Activated CD8-positive, alpha-beta T cell treated with anti-CD3 and anti-CD28 coated beads for 36 hours (primary cell): ENCODE data around the gene PDPK1. TPM values are rescaled to one million over a fixed set of nuclear protein-coding genes. Genes with fewer than 3 reads are reported as not detected.

ENCODE experiments used
- ATAC-seq: fragments of 200-7000 bp; cut with Tn5 transposase; one replicate; pipeline ENCODE4 v1.10.0; 2021; ENCODE audit warnings: mild to moderate bottlenecking, moderate library complexity
- CTCF ChIA-PET: fragments of 350-600 bp; sonication (Branson Sonifier 250); formaldehyde crosslinking; loops from one replicate; lab custom pipeline; 2021; ENCODE audit warnings: antibody characterized with exemption; lab: Charles Lee
- POLR2A ChIA-PET: fragments of 350-600 bp; sonication (Branson Sonifier 250); formaldehyde crosslinking; loops from one replicate; lab custom pipeline; 2021; ENCODE audit warnings: antibody characterized with exemption; lab: Charles Lee
- DNase-seq: peaks from one replicate; pipeline ENCODE4 v3.0.0-alpha.2; 2020
- H3K27ac Mint-ChIP-seq: one replicate; pipeline ENCODE4 v1.8.0; 2021; ENCODE audit warnings: mild to moderate bottlenecking, mixed read lengths
- H3K27me3 Mint-ChIP-seq: one replicate; pipeline ENCODE4 v1.8.0; 2021; ENCODE audit warnings: mixed read lengths
- H3K36me3 Mint-ChIP-seq: one replicate; pipeline ENCODE4 v1.8.0; 2021; ENCODE audit warnings: low read depth, mixed read lengths
- H3K4me1 Mint-ChIP-seq: one replicate; pipeline ENCODE4 v1.8.0; 2021; ENCODE audit warnings: low read depth, mixed read lengths
- H3K4me3 Mint-ChIP-seq: one replicate; pipeline ENCODE4 v1.8.0; 2021; ENCODE audit warnings: mild to moderate bottlenecking, moderate library complexity, mixed read lengths
- H3K9me3 Mint-ChIP-seq: one replicate; pipeline ENCODE4 v1.8.0; 2021; ENCODE audit warnings: mixed read lengths
- intact Hi-C: fragments of 100-400 bp; cut with micrococcal nuclease; formaldehyde crosslinking; loops from one replicate; pipeline ENCODE4 v1.10.0; 2022
- total RNA-seq, 2 experiments: library from RNA; stranded (reverse); gene quantifications; one replicate each; pipeline ENCODE4 v1.2.3, GENCODE V29; 2021
- TF ChIP-seq, protein P1 (sequence below): fragments of 200-600 bp; IDR thresholded peaks from one replicate; pipeline ENCODE4 v1.8.0; 2022; ENCODE audit warnings: antibody characterized with exemption, mild to moderate bottlenecking

The PDPK1 gene
- total RNA-seq, 2 experiments from 2014 or later: 32.4 to 33.9 TPM

DNA sequence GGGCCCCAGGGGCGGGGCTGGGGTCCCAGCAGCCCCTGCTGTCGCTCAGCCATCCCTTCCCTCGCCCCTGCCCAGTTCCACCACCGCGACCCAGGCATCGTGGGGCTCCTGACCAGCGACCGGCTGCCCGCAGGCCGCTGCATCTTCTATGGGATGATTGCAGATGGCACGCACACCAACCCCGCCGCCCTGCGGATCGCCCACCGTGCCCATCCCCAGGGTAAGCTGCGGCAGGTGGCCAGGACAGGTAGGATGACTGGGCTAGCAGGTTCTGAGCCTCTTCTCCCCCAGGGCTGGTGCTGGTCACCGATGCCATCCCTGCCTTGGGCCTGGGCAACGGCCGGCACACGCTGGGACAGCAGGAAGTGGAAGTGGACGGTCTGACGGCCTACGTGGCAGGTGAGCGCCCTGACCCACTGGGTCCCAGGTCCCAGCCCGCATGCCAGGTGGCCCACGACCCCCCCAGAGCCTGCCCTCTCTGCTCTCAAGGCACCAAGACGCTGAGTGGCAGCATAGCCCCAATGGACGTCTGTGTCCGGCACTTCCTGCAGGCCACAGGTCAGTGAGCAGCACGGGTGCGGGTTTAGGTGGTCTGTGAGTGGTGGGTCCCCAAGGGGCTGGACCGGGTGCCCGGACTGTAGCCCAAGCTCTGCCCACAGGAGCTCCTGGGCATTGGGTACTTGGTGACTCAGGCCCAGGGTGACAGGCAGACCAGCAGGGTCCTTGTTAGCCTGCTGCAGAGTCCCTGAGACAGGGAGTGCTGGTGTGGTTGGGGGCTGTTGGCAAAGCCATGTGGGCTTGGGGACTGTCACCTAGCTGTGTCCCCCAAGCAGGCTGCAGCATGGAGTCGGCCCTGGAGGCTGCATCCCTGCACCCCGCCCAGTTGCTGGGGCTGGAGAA lies 9.4 kb upstream of the PDPK1 start:
- Mint-ChIP-seq H3K4me1 (peaks cover 13% of the 10 kb centered on the region), H3K27ac (no peak overlapping the region), H3K27me3 (no peaks in the 10 kb centered on the region), H3K36me3 (peaks cover 11% of the 10 kb centered on the region), H3K9me3 (no peaks in the 10 kb centered on the region), H3K4me3 (no peak overlapping the region)
- ChIA-PET POLR2A (interaction anchor here (1.1 kb wide), 1 partner anchor 8 kb away, joined by 5 read pairs; the partner anchor contains the start of gene AMDHD2), CTCF (no interaction called here)
- DNase-seq: no peak
- TF ChIP-seq, protein P1, sequence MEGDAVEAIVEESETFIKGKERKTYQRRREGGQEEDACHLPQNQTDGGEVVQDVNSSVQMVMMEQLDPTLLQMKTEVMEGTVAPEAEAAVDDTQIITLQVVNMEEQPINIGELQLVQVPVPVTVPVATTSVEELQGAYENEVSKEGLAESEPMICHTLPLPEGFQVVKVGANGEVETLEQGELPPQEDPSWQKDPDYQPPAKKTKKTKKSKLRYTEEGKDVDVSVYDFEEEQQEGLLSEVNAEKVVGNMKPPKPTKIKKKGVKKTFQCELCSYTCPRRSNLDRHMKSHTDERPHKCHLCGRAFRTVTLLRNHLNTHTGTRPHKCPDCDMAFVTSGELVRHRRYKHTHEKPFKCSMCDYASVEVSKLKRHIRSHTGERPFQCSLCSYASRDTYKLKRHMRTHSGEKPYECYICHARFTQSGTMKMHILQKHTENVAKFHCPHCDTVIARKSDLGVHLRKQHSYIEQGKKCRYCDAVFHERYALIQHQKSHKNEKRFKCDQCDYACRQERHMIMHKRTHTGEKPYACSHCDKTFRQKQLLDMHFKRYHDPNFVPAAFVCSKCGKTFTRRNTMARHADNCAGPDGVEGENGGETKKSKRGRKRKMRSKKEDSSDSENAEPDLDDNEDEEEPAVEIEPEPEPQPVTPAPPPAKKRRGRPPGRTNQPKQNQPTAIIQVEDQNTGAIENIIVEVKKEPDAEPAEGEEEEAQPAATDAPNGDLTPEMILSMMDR: no peak
- no peak for ATAC-seq
- intact Hi-C loops: no loop called here

DNA sequence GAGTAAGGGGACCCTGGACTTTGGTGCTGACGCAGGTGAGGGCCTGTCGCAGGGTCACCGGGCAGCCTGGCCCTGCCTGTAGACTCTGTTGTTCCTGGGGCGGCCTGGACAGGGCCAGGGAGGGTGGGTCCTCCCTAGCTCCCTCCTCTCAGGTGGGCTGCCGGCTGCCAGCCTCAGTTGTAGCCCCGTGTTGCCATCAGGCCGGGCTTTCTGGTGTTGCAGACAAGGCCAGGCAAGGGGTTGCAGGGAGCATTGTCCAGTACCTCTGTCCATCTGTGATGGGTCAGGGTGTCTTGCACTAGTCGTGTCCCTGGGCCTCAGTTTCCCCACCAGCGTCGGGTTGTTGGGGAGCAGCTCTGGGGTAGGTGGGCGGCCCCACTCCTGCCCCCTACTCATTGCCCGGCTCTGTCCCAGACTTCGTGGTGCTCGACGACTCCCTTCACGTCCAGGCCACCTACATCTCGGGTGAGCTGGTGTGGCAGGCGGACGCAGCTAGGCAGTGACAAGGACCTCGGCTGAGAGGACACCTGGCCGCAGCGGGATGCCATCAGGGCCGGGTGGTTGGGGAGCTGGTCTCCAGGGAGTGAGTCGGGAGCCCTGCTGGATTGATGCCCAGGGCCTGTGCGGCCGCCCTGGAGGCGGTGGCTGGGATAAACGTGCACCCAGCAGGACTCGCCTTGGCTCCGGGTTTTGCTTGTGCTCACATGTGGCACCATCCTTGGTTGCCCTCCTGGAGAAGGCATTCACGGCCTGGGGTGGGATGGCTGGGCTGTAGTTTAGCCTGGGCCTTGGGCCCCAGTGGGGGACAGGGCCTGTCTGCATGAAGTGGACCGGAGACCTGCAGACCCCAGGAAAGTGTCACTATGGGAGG lies 8.5 kb upstream of the PDPK1 start:
- Mint-ChIP-seq H3K27ac (no peak overlapping the region), H3K27me3 (no peaks in the 10 kb centered on the region), H3K4me1 (peaks cover 14% of the 10 kb centered on the region), H3K36me3 (peaks cover 10% of the 10 kb centered on the region), H3K4me3 (no peak overlapping the region), H3K9me3 (no peaks in the 10 kb centered on the region)
- ATAC-seq: no peak
- DNase-seq: peak; percentile 27
- intact Hi-C loops: no loop called here
- TF ChIP-seq, protein P1: no peak
- ChIA-PET CTCF (no interaction called here), POLR2A (interaction anchor here (1.1 to 3.7 kb wide), 2 partner anchors 9 to 376 kb away, joined by 5 to 13 read pairs; partner anchors contain the start of gene AMDHD2)

DNA sequence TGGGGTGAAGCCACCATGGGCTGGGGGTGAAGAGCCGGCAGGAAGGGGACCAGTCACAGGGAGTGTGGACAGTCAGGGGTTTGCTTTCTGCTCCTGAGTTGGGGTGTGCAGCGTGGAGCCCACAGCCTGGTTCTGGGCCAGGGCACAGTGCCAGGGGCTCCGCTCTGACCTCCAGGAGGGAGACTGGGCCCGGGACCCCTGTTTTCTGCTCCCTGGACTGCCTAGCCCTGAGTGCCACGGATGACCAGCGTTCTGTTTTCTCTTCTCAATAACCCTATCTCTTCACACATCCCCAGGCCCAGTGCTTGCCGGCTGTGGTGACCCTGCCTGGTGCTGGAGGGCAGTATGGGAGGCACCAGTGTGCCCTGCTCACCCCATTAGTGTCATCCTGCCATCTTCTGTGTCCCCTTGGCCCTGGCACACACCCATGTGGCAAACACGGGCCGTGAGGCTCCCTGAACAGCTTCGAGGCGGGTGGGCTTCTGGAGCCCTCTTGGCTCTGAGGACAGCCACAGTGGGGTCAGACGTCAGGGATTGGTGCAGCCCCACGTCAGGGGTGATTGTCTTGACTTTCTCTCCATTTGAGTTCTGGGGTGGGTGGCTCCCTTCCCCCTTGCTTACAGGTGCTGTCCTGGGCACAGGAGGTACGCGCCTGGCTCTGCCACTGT lies 7.7 kb upstream of the PDPK1 start:
- CTCF ChIA-PET: no interaction called here
- ATAC-seq (no peak), DNase-seq (no peak)
- Mint-ChIP-seq H3K4me1 (peaks cover 12% of the 10 kb centered on the region), H3K9me3 (no peaks in the 10 kb centered on the region), H3K27ac (no peak overlapping the region), H3K27me3 (no peaks in the 10 kb centered on the region), H3K4me3 (no peak overlapping the region), H3K36me3 (peaks cover 4% of the 10 kb centered on the region)
- intact Hi-C loops: loop anchor here (10.0 kb wide), 1 partner anchor 55 kb away; no protein-coding TSS in a partner anchor
- POLR2A ChIA-PET: interaction anchor here (3.4 to 3.7 kb wide), 2 partner anchors 9 to 376 kb away, joined by 13 to 67 read pairs; partner anchors contain the start of gene AMDHD2
- TF ChIP-seq, protein P1: no peak

DNA sequence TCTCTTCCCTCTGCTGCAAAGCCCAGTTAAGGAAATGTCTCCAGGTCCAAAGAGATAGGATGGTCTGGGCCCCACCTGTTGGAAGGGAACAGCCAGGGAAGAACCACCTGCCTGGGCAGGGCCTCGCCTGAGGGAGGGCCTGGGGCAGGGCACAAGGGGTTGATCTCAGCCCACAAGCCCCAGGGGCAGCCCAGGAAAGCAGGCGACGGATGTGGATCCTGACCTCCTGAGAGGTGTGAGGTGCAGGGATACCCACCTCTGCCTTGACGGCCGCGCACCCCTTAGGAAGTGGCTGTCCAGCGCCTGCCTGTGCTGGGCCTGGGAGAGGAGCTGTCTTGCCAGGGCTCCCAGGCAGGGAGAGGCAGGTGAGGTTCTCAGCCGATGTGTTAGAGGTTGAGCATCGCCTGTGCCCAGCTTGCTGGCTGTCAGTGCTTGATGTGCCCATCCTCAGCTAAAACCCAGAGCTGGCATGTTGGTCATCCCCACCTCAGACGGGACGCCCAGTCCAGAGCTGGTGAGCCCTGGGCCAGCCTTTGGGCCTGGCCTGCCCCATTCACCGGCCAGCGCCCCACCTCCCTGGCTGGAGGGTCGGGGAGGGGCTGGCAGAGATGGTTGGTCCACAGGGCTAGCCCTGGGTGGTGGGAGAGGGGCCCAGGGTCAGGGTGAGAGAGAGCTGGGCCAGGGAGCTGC lies 7.0 kb upstream of the PDPK1 start:
- Mint-ChIP-seq H3K27ac (peak overlapping the region; percentile 98), H3K4me3 (peak overlapping the region; percentile 88), H3K4me1 (peaks cover 12% of the 10 kb centered on the region), H3K36me3 (peaks cover 3% of the 10 kb centered on the region), H3K9me3 (no peaks in the 10 kb centered on the region), H3K27me3 (no peaks in the 10 kb centered on the region)
- no peak for ATAC-seq
- intact Hi-C loops: loop anchor here (10.0 kb wide), 1 partner anchor 54 kb away; no protein-coding TSS in a partner anchor
- DNase-seq: no peak
- ChIA-PET CTCF (no interaction called here), POLR2A (interaction anchor here (3.3 to 3.7 kb wide), 3 partner anchors 10 to 377 kb away, joined by 13 to 67 read pairs (median 26); partner anchors contain the start of genes AMDHD2 and ATP6V0C)
- TF ChIP-seq, protein P1: no peak
